ENCODE results near the gene JDP2.

JDP2 gene

DNA sequence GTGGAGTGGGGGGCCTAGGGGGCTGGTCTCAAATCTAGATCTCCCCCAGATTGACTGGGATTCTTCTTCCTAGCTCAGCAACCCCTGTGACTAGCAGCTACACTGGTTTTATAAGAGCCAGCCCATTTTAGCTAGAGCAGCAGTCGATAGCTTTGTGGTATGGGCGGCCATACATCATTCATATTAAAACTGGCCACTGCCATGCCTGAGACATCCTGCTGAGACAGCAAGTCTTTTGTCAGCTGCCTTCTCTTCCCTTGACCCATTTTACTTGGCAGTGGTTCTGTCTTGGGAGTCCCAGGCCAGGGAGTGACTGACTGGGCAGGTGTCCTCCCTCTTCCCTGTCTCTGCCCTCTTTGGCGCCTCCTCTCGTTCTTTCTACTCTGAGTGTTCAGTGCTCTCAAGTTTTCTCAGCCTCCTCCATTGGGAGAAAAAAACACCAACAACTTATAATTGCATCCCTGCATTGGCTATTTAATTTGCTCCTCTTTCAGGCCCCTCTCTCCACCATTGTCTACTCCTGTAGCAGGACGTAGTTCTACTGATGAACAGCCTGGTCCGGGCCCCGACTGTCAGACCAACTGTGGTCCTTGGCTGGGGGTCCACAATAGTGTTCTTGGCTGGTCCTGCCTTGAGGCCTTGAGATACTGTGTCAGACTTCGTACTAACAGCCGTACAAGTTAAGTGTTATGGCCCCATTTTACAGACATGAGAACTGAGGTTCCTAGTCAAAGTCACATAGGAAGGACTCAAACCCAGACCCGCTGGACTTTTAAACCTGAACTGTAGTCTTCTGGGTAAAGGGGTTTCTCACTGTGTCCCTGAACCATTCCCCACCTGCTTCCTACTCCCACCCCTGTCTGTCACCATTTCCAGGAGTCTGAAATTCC lies 18.3 kb upstream of the JDP2 start:
- DNase-seq (ENCODE audit: low read depth), result no peak

DNA sequence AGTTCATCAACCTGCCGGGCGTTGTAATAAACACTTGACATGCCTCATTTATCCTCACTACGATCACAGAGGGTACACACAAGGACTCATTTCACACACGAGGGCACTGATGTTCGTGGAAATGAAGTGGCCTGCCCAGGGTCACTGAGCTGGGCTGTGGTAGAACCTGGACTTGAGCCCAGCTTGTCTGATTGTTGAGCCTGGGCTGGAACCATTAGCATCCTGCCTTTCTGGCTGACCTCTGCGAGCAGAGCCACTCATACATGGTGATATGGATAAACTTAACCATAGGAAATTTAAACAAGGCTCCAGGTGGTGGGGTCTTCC lies 16.6 kb upstream of the JDP2 start:
- DNase-seq (ENCODE audit: low read depth), result no peak

DNA sequence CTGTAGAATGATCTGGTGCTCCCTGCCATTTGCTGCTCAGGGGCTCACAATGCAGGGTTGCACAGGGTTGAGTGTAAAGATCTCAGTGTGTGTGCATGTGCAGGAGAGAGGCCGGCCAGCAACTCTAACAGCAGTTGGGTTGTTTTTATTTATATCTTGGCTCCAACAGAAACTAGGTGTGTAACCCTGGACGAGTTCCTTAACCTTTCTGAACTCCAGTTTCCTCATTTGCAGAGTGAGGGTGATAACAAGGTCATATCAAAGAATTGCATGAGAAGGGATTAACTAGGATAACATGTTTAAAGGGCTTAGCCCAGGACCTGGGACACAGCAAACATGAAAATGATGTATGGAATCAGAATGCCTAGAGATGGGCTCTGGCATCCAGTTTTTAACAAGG lies 14.8 kb upstream of the JDP2 start:
- no peak for DNase-seq (ENCODE audit: low read depth)

DNA sequence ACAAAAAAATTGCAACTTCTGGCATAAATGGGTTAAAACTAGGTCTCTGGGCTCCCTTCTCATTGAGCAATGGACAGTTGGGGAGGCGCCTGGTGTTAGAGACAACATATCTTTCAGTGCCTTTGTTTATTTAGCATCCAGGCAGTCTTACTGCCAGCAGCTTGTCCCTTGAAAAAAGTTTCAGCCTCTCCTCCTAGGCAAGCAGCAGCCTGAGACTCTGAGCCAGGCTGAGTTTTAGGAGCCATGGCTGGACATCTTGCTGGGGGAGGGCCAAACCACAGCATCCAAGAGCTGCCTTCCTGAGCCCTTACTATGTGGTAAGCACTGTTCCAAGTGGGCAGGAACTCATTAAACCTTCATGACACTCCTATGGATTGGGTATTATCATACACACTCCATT lies 10.1 kb upstream of the JDP2 start:
- DNase-seq (ENCODE audit: low read depth), result no peak

DNA sequence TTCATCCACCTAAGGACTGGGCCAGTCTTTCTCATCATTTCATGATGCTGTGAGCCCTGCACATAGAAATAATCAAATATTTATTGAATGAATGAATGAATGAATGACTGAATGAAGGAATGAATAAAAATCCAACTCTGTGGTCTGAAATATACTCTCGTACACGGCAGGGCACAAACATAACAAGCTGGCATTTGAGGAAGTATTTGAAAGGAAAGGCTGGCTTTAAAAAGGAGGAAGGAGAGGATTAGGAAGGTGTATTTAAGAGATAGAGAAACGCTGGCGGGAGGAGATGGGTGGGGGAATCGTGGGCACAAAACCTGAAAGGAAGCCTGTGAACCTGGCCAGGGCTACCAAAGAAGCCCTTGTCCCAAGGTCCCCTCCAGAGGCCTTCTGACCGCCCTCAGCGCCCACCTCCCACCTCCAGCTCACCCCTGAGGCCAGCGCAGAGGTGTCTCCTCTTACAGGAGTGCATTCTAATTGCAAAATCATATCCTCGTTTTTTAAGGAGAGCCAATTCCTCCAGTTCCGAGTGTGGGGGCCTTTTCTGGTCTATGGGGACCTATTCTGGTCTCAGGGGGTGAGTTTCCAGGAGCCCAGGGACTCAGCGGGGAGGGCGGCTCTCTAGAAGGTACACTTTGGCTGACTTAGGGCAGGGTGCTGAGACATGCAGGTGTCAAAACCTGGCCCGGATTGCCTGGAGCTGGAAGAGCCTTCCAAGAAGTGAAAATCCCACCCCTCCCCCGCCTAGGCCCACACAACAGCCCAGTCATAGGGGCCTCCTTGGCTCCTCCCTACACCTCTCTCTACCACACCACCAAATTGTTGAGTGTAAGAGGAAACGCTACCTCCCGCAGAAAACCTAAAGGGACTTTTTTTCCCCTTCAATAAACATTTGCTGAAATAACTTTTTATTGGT lies 8.7 kb upstream of the JDP2 start:
- DNase-seq (ENCODE audit: low read depth), result no peak

DNA sequence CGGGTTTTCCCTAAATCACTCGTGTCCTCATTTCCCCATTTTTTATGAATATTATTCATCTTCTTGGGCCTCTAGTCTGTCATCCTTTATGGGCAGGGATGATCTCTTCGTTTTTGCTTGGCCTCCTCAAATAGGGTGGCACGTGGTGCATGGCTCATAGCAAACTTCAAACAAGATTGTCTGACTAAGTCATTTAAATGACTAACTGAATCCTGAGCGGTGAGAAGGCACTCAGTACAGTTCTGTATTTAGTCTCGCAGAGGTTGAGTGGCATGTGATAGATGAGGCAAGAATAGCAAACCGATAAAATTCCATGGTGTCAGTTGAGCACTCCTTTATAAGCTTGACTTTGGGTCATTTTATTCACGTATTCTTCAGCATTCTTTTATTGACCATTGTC lies 5.7 kb upstream of the JDP2 start:
- peak; percentile 76 for DNase-seq (ENCODE audit: low read depth)

DNA sequence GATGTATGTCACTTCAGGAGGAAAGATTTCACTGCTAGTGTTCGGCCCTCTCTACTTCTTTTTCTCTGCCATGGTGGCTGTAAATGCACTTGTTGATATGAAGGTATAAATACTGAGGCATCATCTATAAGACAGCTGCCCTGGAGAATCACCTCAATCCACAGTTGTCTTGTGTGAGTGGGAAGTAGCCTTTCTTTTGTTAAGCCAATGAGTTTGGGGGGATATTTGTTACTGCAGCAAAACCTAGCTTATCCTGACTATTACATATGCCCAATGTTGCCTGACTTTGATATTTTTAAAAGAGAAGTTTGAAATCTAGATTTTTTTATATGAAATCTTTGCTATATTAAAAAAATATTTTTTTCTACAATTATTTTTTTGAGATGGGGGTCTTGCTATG lies 3.3 kb upstream of the JDP2 start:
- no peak for DNase-seq (ENCODE audit: low read depth)

DNA sequence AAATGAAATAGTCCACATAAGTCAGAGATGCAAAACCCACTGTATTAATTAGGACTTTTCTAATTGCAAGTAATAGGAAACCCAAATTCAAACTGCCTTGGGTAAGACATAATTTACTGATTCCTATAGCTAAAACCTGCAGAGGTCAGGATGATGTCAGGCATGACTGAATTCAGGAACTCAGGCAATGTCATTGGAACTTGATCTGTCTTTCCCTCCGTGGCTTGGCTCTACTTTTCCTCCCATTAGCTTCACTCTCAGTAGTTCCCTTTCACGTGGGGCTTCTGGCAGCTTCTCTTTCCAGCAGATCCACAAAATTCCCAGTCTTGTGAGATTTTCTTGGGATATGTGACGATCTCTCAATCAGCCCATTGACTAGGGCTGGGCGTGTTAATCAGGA lies 2.4 kb upstream of the JDP2 start:
- DNase-seq (ENCODE audit: low read depth), result no peak

DNA sequence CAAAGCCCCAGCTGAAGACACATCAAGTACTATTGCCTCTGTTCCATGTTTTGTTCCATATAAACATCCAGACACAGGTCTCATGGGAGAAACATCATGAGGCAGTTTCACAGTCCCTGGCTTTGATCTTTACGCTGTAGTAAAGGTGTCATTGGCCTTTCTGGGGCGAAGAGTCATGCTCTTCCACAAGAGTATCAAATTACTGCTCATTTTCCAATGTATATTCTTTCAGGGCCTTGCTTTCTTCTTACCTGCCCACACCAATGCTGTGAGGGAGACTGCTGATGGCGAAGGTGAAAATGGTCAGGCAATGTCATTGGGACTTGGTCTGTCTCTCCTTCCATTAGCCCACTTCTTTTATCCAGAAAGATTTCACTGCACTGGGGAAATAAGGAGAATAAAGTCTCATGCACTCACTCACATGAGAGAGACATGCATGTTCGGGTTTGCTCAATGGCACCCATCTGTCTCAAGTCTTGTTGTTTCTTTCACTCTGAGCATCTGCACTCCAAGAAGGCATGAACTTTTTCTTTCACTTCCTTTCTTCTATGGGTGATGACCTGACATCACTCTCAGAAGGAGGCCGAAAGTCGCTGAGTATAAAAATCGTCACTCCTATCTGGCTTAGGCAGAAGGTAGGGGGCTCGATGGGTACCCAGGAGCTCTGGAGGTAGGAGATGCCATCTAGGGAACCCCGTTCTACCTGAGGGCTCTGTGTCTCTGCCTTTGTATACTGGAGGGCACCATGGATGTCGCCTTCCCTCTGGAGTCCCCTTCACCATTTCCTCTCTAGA lies 1.3 kb upstream of the JDP2 start:
- no peak for DNase-seq (ENCODE audit: low read depth)

DNA sequence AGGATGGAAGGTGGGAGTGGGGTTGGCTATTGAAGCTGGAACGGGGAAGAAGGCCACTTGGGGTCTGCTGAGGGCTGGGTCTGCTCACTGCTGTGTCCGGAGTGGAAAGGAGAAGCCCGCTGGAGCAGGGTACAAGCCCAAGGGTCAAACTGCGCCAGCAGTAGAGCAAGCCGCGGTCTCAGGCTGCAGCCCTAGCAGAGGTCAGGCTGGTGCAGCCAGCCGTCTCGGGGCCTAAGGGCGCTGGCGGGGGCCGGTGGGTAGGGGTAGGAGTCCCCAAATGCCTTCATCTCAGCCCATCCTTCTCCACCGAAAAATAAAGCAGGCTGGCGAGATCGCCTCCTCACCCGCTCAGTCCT lies 718 bp upstream of the JDP2 start:
- DNase-seq (ENCODE audit: low read depth), result no peak

DNA sequence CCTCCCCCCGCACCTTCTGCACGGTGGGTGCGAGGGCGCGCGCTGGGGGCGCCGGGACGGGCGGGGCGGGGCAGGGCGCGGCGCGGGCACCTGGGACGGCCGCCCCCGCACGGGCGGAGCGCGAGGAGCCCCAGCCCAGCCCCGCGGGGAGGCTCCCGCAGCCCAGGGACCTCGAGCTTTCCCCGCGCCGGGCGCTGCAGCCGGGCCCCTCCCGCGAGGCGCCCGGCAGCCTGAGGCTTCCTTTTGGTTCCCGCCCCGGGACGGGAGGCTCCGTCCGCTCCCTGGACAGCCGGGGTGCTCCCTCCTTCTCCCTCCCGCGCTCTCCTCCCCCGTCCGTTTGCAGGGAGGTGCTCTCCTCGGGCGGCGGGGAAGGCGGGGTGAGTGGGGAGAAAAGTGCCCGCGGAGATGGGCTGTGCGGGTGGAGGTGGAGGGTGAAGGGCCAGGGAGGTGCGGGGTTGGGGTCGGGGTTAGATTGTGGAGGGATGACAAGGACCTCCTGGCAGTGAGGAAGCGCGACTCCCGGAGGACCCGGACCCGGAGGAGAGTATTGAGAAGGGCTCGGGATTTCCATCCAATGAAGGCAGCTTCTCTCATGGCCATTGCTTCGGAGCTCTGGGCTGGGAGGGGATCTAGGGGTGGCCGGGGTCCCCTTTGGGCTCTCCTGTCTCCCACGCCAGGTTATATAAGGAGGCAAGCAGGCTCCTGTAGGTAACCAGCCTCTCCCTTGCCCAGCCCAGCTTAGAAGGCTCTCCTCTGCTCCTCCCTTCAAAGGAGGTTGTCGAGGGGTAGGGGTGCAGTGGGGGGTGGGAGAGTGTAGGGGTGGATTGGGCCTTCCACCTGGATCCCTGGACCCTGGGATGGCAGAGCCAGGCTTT lies 645 bp downstream of the JDP2 start:
- DNase-seq (ENCODE audit: low read depth), result no peak

DNA sequence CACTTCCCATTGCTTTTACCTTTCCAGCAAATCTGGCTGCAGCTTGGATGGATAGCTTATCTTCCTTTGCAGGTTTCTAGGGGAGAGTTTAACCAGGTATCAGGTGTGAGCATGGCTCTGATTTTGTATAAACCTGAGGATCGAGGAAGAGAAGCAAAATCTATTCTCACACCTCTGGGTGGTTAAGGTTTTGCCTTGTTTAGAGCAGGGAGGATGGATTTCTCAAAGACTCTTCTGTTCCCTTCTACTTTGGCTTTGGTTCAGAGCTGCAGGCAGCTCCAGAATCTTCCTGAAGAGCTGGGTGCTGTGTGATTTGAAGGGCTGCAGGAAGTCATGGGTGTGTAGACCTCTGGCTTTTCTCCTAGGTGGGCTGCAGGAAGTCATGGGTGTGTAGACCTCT lies 1.7 kb downstream of the JDP2 start:
- no peak for DNase-seq (ENCODE audit: low read depth)

DNA sequence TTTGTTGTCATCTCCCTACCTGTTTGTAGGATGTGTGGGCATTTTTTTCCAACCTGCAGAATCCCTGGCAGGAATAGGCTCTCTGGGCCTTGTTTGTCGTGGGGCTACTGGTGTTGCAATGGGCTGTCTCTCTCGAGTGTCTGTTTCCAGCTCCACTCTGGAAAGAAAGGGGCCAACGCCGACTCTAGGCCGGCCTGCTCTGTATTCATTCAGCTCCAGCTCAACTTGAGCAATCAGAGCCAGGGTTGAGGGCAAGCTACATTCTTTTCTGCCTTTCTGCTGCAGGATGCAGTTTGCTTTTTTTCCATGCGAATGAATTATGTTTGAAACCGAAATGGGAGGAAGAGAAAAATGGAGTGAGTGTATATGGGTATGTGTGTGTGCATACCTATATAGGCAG lies 2.3 kb downstream of the JDP2 start:
- DNase-seq (ENCODE audit: low read depth), result no peak

DNA sequence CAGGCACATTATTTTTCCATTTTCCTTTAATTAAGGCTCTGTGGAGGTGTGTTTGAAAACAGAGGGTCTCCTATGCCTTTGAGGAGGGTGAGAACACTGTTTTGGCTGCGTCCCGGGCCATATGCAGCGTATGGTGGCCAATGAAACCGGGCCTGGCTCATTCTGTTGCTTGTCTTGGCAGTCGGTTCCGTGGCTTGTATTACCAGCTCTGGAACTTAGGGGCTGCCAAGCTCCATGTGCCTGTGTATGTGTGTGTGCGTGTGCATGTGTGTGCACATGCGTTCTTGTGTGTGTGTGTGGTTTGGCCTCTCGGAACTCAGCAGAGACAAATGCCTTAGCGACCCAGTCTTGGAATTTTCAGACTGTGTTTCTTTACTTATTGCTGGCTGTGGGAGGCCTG lies 2.7 kb downstream of the JDP2 start:
- no peak for DNase-seq (ENCODE audit: low read depth)

DNA sequence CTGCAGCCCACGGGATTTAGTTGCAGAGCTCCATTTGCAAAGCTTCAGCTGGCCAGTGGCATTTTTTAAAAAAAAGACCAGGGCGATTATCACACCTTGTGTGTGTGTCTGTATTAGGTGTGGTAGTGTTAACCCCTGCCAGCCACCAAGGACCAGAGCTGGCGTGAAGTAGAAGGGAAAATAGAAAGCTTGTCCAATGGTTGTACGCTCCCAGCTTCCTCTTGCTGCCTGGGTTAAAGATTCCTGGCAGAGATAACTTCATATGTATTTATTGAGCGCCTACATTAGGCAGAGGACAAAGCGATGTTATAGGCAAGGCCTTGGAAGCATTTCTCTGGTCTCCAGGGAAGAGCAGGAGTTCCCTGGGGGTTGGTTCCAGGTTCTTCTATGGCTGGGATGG lies 3.2 kb downstream of the JDP2 start:
- no peak for DNase-seq (ENCODE audit: low read depth)

DNA sequence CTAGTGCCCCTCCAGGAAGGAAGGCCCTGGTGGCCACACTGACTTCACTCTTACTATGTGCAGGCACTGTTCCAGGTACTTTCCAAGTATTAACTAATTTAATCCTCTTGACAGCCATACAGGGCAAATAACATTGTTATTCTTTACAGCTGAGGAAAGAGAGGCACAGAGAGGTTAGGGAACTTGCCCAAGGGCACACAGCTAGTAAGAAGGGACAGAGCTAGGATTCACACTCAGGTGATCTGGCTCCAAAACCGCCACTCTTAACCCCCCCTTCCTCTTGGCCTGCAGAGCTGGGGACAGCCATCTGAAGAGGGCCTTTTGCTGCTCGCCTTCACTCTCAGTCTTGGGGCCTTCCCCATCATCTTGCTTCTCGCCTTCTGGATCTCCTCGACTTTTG lies 4.0 kb downstream of the JDP2 start:
- DNase-seq (ENCODE audit: low read depth), result no peak

DNA sequence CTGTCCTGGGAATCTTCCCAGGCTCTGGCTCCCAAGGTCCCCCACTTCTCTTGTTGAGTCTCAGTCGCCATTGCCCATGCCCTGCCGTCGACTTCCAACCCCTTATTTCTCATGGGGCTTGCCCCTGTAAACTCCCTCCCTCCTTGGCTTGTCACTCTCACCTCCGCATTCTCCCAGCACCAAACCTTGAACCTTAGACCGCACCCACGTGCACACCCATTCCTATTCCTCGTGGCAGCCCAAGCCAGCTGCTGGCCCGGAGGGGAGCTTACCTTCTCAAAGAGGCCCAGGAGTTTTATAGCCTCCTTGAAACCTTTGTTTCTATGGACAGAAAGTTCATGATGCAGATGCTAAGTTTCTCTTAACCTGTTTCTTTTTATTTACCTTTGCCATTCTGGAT lies 4.6 kb downstream of the JDP2 start:
- DNase-seq (ENCODE audit: low read depth), result no peak

DNA sequence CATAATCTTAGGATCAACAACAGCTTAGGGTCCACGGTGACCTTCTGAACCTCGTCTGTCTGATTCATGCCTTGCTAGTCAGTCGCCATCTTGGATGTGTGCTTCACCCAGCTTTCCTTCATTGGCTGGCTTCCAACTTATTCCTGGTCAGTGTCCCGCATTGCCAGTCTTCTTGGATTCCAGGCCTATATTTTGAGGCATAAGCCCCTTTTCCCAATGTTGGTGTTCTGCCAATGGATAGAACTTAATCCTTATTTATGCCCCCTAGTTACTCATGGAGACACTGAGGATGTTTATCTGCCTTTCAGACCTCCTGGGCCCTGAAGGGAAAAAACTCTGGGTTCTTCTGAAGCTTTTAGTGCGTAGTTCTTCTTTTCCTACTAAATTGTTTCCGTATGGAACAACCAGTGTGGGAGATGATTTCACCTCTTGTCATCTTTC lies 5.8 kb downstream of the JDP2 start:
- no peak for DNase-seq (ENCODE audit: low read depth)

DNA sequence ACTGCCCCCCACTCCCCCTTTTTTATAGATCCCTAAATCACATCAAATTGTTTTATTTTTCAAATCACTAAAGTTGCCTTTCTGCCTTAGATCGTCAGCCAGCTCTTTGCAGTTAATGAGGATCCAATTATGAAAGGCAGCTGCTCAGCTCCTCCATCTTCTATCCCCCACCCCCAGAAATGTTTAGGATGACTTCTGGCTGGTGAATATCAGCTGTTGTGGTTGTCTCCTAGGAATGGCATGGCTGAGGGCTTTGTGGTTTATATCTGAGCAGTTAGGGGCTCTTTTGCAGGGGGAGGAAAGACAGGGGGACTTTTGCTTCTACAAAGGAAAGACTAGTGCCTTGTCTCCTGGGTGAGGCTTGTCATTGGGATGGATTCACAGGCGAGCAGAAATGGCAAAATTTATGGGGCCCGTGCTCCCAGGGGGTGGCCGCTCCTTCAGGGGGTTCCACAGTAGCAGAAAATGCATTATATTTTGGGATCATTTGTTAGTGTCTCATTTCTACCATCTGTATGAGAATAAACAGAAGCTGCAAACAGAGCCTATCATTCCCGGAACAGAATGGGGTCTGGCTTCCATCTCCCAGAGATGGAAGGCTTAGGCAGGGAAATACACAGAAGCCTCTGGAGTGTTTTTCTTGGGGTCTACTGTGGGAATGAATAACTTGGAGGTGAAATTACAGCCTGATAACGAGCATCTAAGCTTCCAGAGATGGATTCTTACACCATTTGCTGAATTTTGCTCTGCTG lies 6.5 kb downstream of the JDP2 start:
- DNase-seq (ENCODE audit: low read depth), result no peak

DNA sequence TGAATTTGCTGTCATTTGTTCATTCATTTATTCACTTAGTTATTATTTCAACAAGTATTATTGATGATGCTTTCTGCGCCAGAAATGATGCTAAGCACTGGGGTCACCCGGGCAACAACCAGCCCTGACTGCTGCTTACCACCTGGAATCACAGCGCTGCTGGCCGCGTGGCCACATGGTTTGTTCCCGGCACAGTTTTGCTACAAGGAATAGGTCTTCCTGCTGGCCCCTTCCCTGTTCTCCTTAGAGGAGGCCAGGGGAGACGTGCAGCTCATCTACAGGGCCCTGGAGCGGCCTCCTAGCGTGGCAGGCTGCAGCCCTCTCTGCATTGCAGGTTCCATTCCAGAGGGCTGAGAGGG lies 7.0 kb downstream of the JDP2 start:
- no peak for DNase-seq (ENCODE audit: low read depth)

DNA sequence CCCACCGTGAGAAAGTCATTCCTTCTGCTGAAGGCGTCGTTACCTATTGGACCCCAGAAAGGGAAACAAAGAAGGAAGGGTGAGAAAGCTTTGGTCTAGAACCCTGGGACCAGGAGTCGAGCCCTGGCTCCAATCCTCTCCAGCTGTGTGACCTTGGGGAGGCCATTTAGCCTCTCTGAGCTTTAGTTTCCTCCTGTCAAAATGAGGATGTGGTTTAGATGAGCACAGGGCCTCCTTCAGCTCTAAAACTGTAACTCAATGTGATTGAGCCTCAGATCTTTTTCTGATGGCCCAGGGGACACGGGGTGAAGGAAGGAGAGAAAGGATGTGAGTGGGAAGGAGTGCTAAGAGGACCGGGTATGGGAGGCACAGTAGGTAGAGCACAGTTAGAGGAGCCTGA lies 7.7 kb downstream of the JDP2 start:
- DNase-seq (ENCODE audit: low read depth), result no peak

All from stromal cell of bone marrow (primary cell).